Panc1 (cell line): Measurements from ENCODE around the gene NELL2. TPM values are rescaled to one million over a fixed set of nuclear protein-coding genes. Genes with fewer than 3 reads are reported as not detected.

ENCODE experiments used
- ATAC-seq: fragments of 200-7000 bp; cut with Tn5 transposase; 2 replicates; pipeline ENCODE4 v1.9.1; 2020; ENCODE audit warnings: mild to moderate bottlenecking, moderate library complexity
- BruUV-seq: library from RNA; stranded (reverse); fragments of 400-500 nt; replicated peaks from 2 replicates; lab custom pipeline; 2021; lab: Mats Ljungman, UMichigan
- CTCF ChIA-PET: fragments of 300-600 bp; sonication (Branson Sonifier 250); formaldehyde crosslinking; loops from one replicate; lab custom pipeline; 2022; ENCODE audit warnings: antibody characterized with exemption; lab: Charles Lee
- POLR2A ChIA-PET: fragments of 300-600 bp; sonication (Branson Sonifier 250); formaldehyde crosslinking; loops from one replicate; lab custom pipeline; 2022; ENCODE audit warnings: antibody characterized with exemption; lab: Charles Lee
- DNase-seq: peaks from one replicate; pipeline ENCODE4 v3.0.0-alpha.2; 2010; ENCODE audit warnings: low read depth, low spot score
- H3K27ac ChIP-seq: 2 replicates; pipeline ENCODE4 v1.5.1; 2011; ENCODE audit warnings: mild to moderate bottlenecking, low read length, inconsistent platforms
- H3K27me3 ChIP-seq: fragments of 200-500 bp; sonication (Bioruptor generic); 2 replicates; pipeline ENCODE4 v1.6.0; 2014; ENCODE audit warnings: low read length, inconsistent platforms; ENCODE audit not compliant: control insufficient read depth, insufficient read depth
- H3K36me3 ChIP-seq: fragments of 200-500 bp; sonication (Bioruptor generic); 2 replicates; pipeline ENCODE4 v1.5.1; 2014; ENCODE audit warnings: inconsistent platforms, mild to moderate bottlenecking, low read length, moderate library complexity; ENCODE audit not compliant: control insufficient read depth, insufficient read depth
- H3K4me1 ChIP-seq: 2 replicates; pipeline ENCODE4 v1.5.1; 2011; ENCODE audit warnings: inconsistent platforms, mild to moderate bottlenecking, low read length, moderate library complexity; ENCODE audit not compliant: control insufficient read depth, insufficient read depth
- H3K4me3 ChIP-seq, 2 experiments: 2 replicates each; pipeline ENCODE4 v1.5.1; 2011 to 2012; ENCODE audit warnings: low read depth in 2 of 2, low read length in 2 of 2, mild to moderate bottlenecking in 2 of 2, inconsistent platforms in 1 of 2, moderate library complexity in 1 of 2
- H3K9me3 ChIP-seq: fragments of 200-500 bp; sonication (Bioruptor generic); 2 replicates; pipeline ENCODE4 v1.5.1; 2014; ENCODE audit warnings: low read depth, mild to moderate bottlenecking, inconsistent platforms, low read length, moderate library complexity; ENCODE audit not compliant: control insufficient read depth, insufficient read depth
- POLR2AphosphoS5 ChIP-seq: IDR thresholded peaks from 2 replicates; pipeline ENCODE4 v1.6.1; 2012; ENCODE audit warnings: mild to moderate bottlenecking, low read depth, low read length, moderate library complexity
- SIN3A ChIP-seq: IDR thresholded peaks from 2 replicates; pipeline ENCODE4 v1.6.1; 2012; ENCODE audit warnings: low read depth, mild to moderate bottlenecking, low read length, moderate library complexity, borderline replicate concordance; ENCODE audit not compliant: insufficient read depth
- TCF7L2 ChIP-seq: IDR thresholded peaks from 2 replicates; pipeline ENCODE4 v1.6.1; 2011; ENCODE audit warnings: mild to moderate bottlenecking, low read depth, low read length, inconsistent platforms
- in situ Hi-C: cut with HindIII; loops from 2 replicates; pipeline ENCODE4 v1.10.0; 2016; ENCODE audit warnings: low sequenced_read_pairs, low pct_unique_long_range_greater_than_20kb
- intact Hi-C: fragments of 100-400 bp; cut with micrococcal nuclease; formaldehyde crosslinking; loops from one replicate; pipeline ENCODE4 v1.10.0; 2022; ENCODE audit not compliant: unreplicated experiment
- total RNA-seq: library from RNA; stranded (reverse); gene quantifications from one replicate; pipeline ENCODE4 v1.2.1, GENCODE V29; 2021; ENCODE audit not compliant: unreplicated experiment
- TF ChIP-seq, protein P1 (sequence below): fragments of 450-650 bp; IDR thresholded peaks from 2 replicates; pipeline ENCODE4 v1.5.1; 2017; ENCODE audit warnings: mild to moderate bottlenecking
- TF ChIP-seq, protein P2 (sequence below), 2 experiments: IDR thresholded peaks; 2 replicates each; pipeline ENCODE4 v1.6.1; 2011 to 2012; ENCODE audit warnings: low read depth in 2 of 2, control low read depth in 1 of 2, low read length in 1 of 2, mild to moderate bottlenecking in 1 of 2, moderate library complexity in 1 of 2; ENCODE audit not compliant: insufficient read depth in 1 of 2

Gene NELL2
- total RNA-seq, 1 experiment from 2014 or later: 0.28 TPM

DNA sequence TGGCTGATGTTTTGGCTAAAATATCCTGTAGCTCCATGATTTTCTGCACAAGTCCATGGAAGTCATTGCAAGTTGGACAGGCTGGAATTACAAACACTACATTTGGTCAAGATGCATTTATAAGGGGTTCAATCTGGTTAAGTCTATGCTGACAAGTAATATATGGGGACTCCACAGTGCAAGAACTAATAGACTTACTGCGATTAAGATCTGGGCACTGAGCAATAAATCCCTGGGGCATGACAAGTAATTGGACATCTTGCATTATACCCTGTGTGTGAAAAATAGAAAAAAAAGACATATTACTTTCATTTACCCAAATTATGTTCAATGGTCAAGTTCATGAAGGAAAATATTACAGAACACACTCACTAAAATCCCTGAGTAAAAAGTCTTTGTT lies 99.1 kb downstream of the NELL2 start:
- intact Hi-C loops: no loop called here
- in situ Hi-C loops: no loop called here
- no peak for DNase-seq
- Histone ChIP-seq H3K9me3 (no peaks in the 10 kb centered on the region), H3K27ac (no peak overlapping the region), H3K36me3 (no peaks in the 10 kb centered on the region), H3K4me3 (no peak overlapping the region), H3K27me3 (no peaks in the 10 kb centered on the region), H3K4me1 (no peaks in the 10 kb centered on the region)
- POLR2A ChIA-PET: no interaction called here
- no peak for TF ChIP-seq SIN3A
- no peak for TF ChIP-seq POLR2AphosphoS5
- TF ChIP-seq, protein P1, sequence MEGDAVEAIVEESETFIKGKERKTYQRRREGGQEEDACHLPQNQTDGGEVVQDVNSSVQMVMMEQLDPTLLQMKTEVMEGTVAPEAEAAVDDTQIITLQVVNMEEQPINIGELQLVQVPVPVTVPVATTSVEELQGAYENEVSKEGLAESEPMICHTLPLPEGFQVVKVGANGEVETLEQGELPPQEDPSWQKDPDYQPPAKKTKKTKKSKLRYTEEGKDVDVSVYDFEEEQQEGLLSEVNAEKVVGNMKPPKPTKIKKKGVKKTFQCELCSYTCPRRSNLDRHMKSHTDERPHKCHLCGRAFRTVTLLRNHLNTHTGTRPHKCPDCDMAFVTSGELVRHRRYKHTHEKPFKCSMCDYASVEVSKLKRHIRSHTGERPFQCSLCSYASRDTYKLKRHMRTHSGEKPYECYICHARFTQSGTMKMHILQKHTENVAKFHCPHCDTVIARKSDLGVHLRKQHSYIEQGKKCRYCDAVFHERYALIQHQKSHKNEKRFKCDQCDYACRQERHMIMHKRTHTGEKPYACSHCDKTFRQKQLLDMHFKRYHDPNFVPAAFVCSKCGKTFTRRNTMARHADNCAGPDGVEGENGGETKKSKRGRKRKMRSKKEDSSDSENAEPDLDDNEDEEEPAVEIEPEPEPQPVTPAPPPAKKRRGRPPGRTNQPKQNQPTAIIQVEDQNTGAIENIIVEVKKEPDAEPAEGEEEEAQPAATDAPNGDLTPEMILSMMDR: no peak
- TF ChIP-seq TCF7L2: no peak
- TF ChIP-seq, protein P2, sequence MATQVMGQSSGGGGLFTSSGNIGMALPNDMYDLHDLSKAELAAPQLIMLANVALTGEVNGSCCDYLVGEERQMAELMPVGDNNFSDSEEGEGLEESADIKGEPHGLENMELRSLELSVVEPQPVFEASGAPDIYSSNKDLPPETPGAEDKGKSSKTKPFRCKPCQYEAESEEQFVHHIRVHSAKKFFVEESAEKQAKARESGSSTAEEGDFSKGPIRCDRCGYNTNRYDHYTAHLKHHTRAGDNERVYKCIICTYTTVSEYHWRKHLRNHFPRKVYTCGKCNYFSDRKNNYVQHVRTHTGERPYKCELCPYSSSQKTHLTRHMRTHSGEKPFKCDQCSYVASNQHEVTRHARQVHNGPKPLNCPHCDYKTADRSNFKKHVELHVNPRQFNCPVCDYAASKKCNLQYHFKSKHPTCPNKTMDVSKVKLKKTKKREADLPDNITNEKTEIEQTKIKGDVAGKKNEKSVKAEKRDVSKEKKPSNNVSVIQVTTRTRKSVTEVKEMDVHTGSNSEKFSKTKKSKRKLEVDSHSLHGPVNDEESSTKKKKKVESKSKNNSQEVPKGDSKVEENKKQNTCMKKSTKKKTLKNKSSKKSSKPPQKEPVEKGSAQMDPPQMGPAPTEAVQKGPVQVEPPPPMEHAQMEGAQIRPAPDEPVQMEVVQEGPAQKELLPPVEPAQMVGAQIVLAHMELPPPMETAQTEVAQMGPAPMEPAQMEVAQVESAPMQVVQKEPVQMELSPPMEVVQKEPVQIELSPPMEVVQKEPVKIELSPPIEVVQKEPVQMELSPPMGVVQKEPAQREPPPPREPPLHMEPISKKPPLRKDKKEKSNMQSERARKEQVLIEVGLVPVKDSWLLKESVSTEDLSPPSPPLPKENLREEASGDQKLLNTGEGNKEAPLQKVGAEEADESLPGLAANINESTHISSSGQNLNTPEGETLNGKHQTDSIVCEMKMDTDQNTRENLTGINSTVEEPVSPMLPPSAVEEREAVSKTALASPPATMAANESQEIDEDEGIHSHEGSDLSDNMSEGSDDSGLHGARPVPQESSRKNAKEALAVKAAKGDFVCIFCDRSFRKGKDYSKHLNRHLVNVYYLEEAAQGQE (IDR thresholded peaks at IDR 0.05; ENCODE audit: insufficient read depth in 1 of 2, low read depth in 2 of 2, low read length in 1 of 2): no peak
- ATAC-seq: no peak
- no TSS peak for BruUV-seq
- CTCF ChIA-PET: no interaction called here

DNA sequence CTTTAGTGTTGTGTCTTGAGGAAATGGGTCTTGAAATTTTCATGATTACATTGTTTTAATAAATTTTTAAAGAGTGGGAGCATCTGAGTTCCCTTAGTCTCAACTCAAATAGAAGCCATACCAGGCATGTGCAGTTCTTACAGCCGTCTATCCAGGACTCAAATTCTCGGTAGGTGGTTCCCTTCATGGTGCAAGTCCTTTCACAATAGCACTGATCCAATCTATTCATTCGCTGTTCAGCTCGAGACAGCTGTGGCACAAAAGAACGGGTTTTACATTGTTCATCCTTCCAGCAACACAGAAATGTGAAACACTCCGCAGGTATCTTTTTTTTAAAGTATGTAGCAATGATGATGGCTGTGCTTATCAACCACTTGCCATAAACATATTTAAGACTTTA lies 100.2 kb downstream of the NELL2 start:
- no TSS peak for BruUV-seq
- TF ChIP-seq, protein P1: no peak
- TF ChIP-seq TCF7L2: no peak
- TF ChIP-seq, protein P2 (IDR thresholded peaks at IDR 0.05; ENCODE audit: insufficient read depth in 1 of 2, low read depth in 2 of 2, low read length in 1 of 2): no peak
- no peak for TF ChIP-seq POLR2AphosphoS5
- TF ChIP-seq SIN3A: no peak
- no peak overlapping the region for H3K4me3 ChIP-seq
- H3K36me3 ChIP-seq: no peaks in the 10 kb centered on the region
- intact Hi-C loops: no loop called here
- no peaks in the 10 kb centered on the region for H3K9me3 ChIP-seq
- ChIA-PET POLR2A (no interaction called here), CTCF (no interaction called here)
- no peak for DNase-seq
- no peak overlapping the region for H3K27ac ChIP-seq
- no peaks in the 10 kb centered on the region for H3K27me3 ChIP-seq
- in situ Hi-C loops: no loop called here
- H3K4me1 ChIP-seq: no peaks in the 10 kb centered on the region
- ATAC-seq: no peak
